Activated T-cell treated with anti-CD3 and anti-CD28 coated beads, Interleukin-2, amount 50 U/mL, for 72 hours (primary cell): Measurements from ENCODE around the gene USP51. TPM values are rescaled to one million over a fixed set of nuclear protein-coding genes. Genes with fewer than 3 reads are reported as not detected.
"Not testable (repeated sequence)": the region's sequence is repeated elsewhere in the genome, so short reads cannot be mapped to it uniquely, and the experiment has no call there.

ENCODE experiments used
- ATAC-seq, 2 donors: fragments of 150-1000 bp; cut with Tn5 transposase; replicated peaks in 1 of 2; 2 replicates each; pipeline ENCODE4 v1.10.0; 2021; ENCODE audit warnings: moderate library complexity in 2 of 2, mild to moderate bottlenecking in 1 of 2
- DNase-seq, 2 donors: peaks; one replicate each; pipeline ENCODE4 v3.0.0; 2021 to 2022; ENCODE audit warnings: mixed read lengths in 1 of 2
- H3K27ac Mint-ChIP-seq: one replicate; pipeline ENCODE4 v1.8.0; 2022; ENCODE audit warnings: mild to moderate bottlenecking, moderate library complexity, mixed read lengths
- H3K27me3 Mint-ChIP-seq: one replicate; pipeline ENCODE4 v1.8.0; 2022; ENCODE audit warnings: low read depth, mixed read lengths
- H3K36me3 Mint-ChIP-seq, 2 donors: one replicate each; pipeline ENCODE4 v1.8.0; 2022; ENCODE audit warnings: mixed read lengths in 2 of 2, mild to moderate bottlenecking in 1 of 2; ENCODE audit not compliant: insufficient read depth in 2 of 2
- H3K4me1 Mint-ChIP-seq: one replicate; pipeline ENCODE4 v1.8.0; 2022; ENCODE audit warnings: low read depth, mixed read lengths
- H3K4me3 Mint-ChIP-seq, 2 donors: one replicate each; pipeline ENCODE4 v1.8.0; 2022; ENCODE audit warnings: mild to moderate bottlenecking in 2 of 2, mixed read lengths in 2 of 2, moderate library complexity in 2 of 2
- H3K9me3 Mint-ChIP-seq, 2 donors: one replicate each; pipeline ENCODE4 v1.8.0; 2022; ENCODE audit warnings: mixed read lengths in 2 of 2
- total RNA-seq, 2 donors: library from RNA; stranded (reverse); gene quantifications; one replicate each; pipeline ENCODE4 v1.2.3, GENCODE V29; 2022

USP51 gene
- 1 to 10 TPM; 2.2 to 2.7 TPM for total RNA-seq

DNA sequence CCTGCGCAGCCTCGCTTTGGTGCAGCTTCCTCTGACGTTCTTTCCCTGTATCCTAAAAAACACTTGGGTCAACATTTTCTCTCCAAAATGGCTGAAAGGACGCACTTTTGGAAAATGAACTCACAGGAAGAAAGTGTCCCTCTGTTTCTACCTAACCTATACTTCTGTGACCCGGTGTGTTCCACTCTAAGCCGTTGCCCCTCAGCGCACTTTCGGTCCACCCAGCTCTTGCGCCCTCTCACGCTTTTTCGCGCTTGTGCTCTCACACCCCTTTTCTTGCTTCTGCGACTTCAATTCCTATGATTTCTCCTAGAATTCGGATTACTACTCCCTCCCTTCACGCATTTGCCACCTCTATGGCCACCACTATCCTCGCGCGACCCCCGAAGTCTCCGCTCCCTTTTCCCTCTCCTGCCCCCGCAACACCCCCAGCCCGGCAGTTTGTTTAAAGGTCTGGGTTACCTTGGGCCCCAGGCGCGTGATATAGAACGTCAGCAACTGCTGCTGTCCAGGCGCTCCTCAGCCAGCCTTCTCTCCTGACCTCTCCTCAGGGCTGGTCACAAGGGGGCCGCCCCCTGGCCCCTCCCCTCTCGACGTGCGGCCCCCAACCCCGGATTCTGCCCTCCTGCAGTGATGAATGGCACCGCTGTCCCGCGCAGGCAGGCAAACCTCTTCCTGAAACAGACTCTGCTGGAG, at the start of gene USP51:
USP51 (minus strand) TSS at position 535 of the 696 bp plus-strand sequence. CDS start 909 bp downstream, outside the sequence.
- ATAC-seq = peak; percentile 55 to 61
- Mint-ChIP-seq H3K27ac (peak within 1 kb of the TSS; percentile 88), H3K9me3 (no peaks in the 10 kb centered on the region), H3K27me3 (no peaks in the 10 kb centered on the region), H3K4me1 (peaks cover 5% of the 10 kb centered on the region), H3K36me3 (peaks cover 0 to 2% of the 10 kb centered on the region in 2 donors), H3K4me3 (peak within 1 kb of the TSS; percentile 94 to 96)
- peak in 1 of 2 donors; percentile 30 for DNase-seq

GRCh38 chrX:55524487-55524886, 34.8 kb upstream of the USP51 start:
- Mint-ChIP-seq H3K27me3 (peaks cover 26% of the 10 kb centered on the region), H3K4me1 (no peaks in the 10 kb centered on the region)

DNA sequence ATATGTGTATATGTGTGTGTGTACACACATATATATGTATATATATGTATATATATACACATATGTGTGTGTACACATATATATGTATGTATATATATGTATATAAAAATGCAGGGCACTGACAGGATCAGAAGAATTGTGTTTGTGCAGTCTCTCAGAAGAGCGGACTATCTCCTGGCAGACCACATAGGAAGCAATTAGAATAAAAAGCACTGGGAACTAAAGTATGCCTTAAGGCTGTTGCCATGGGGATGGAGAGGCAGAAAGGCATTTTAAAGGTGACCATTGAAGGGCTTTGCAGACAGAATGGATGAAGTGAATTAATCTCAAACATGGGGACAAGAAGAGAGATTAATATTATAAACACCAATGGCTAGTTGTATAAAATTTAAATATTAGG, 33.7 kb upstream of the USP51 start:
- no peaks in the 10 kb centered on the region for H3K4me1 Mint-ChIP-seq
- H3K9me3 Mint-ChIP-seq = no peaks in the 10 kb centered on the region
- DNase-seq (no peak), ATAC-seq (no peak)
- peaks cover 26% of the 10 kb centered on the region for H3K27me3 Mint-ChIP-seq
- H3K36me3 Mint-ChIP-seq = no peaks in the 10 kb centered on the region
- H3K4me3 Mint-ChIP-seq = no peak overlapping the region
- no peak overlapping the region for H3K27ac Mint-ChIP-seq

More at GRCh38 chrX:55524487-55524886, 34.8 kb upstream of the USP51 start:
- no peaks in the 10 kb centered on the region for H3K36me3 Mint-ChIP-seq
- ATAC-seq (no peak), DNase-seq (no peak)
- H3K4me3 Mint-ChIP-seq = no peak overlapping the region
- no peak overlapping the region for H3K27ac Mint-ChIP-seq
- H3K9me3 Mint-ChIP-seq = no peaks in the 10 kb centered on the region

GRCh38 chrX:55522596-55523276, 33.1 kb upstream of the USP51 start:
- H3K27me3 Mint-ChIP-seq = peaks cover 26% of the 10 kb centered on the region
- H3K36me3 Mint-ChIP-seq = no peaks in the 10 kb centered on the region
- ATAC-seq (no peak), DNase-seq (no peak)
- no peaks in the 10 kb centered on the region for H3K4me1 Mint-ChIP-seq
- no peak overlapping the region for H3K4me3 Mint-ChIP-seq
- no peaks in the 10 kb centered on the region for H3K9me3 Mint-ChIP-seq
- no peak overlapping the region for H3K27ac Mint-ChIP-seq

- no peak for ATAC-seq
- Mint-ChIP-seq H3K4me1 (no peaks in the 10 kb centered on the region), H3K9me3 (no peaks in the 10 kb centered on the region), H3K36me3 (no peaks in the 10 kb centered on the region), H3K27me3 (peaks cover 18% of the 10 kb centered on the region), H3K4me3 (no peak overlapping the region), H3K27ac (no peak overlapping the region)
- no peak for DNase-seq
Observed at GRCh38 chrX:55521687-55522086, 32.0 kb upstream of the USP51 start.

GRCh38 chrX:55516794-55517481, 27.3 kb upstream of the USP51 start:
- not testable (repeated sequence) for DNase-seq, H3K9me3 Mint-ChIP-seq, H3K27ac Mint-ChIP-seq, H3K4me3 Mint-ChIP-seq, H3K27me3 Mint-ChIP-seq, H3K36me3 Mint-ChIP-seq, H3K4me1 Mint-ChIP-seq
- peak in 1 of 2 donors; percentile 30 for ATAC-seq

GRCh38 chrX:55513045-55513737, 23.5 kb upstream of the USP51 start:
- not testable (repeated sequence) for H3K27ac Mint-ChIP-seq, H3K36me3 Mint-ChIP-seq, H3K4me3 Mint-ChIP-seq, DNase-seq, H3K27me3 Mint-ChIP-seq, H3K9me3 Mint-ChIP-seq, H3K4me1 Mint-ChIP-seq
- ATAC-seq = peak in 1 of 2 donors; percentile 42

GRCh38 chrX:55508410-55509152, 18.9 kb upstream of the USP51 start:
- H3K27ac Mint-ChIP-seq, H3K27me3 Mint-ChIP-seq, DNase-seq, H3K9me3 Mint-ChIP-seq, H3K4me1 Mint-ChIP-seq, H3K4me3 Mint-ChIP-seq, H3K36me3 Mint-ChIP-seq: not testable (repeated sequence)
- ATAC-seq = peak; percentile 57 to 69

- H3K4me3 Mint-ChIP-seq, H3K27ac Mint-ChIP-seq, H3K4me1 Mint-ChIP-seq, H3K27me3 Mint-ChIP-seq, H3K9me3 Mint-ChIP-seq, H3K36me3 Mint-ChIP-seq, DNase-seq: not testable (repeated sequence)
- ATAC-seq = peak; percentile 29 to 42
Observed at GRCh38 chrX:55507699-55508098, 18.1 kb upstream of the USP51 start.

DNA sequence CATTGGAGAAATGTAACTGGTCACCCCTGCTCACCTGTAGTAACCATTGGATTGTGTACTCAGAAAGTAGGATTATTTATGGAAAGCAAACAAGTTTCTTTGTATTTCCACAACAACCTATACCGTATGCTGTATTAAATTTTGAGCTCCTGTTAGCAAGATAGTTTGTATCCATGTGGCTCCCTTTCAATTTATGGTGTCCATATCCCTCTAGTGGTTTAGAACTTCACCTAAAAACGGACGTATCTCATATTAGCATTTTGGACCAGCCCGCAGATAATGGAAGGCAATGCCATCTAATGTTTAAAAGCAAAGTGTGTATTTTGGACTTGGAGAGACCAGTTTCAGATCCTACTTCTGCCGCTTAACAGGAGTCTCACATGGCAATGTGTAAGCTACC, 17.4 kb upstream of the USP51 start:
- H3K9me3 Mint-ChIP-seq, H3K36me3 Mint-ChIP-seq, H3K4me1 Mint-ChIP-seq, ATAC-seq, H3K27me3 Mint-ChIP-seq, H3K27ac Mint-ChIP-seq, H3K4me3 Mint-ChIP-seq, DNase-seq: not testable (repeated sequence)

DNA sequence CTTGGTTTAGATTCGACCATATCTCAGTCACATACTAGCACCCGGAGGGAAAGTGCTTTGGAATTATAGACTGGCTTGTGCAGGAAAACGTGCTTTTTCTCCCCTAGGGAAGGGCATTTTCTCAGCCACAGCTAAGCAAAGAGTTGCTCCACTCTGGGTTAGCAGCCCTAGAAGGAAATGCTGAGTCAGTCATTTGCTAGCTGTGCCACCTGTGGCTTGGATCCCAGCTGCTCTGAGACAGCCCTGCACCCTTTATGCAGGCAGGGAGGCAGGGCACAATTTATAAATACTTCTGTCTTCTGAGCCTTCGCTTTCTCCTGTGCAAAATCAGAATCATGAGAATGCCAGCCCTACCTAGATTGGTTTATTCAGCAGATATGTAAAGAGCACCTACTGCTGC, 1.3 kb upstream of the USP51 start:
- DNase-seq (no peak), ATAC-seq (no peak)
- H3K36me3 Mint-ChIP-seq = peaks cover 0 to 2% of the 10 kb centered on the region in 2 donors
- H3K9me3 Mint-ChIP-seq = no peaks in the 10 kb centered on the region
- H3K27ac Mint-ChIP-seq = no peak overlapping the region
- no peaks in the 10 kb centered on the region for H3K27me3 Mint-ChIP-seq
- H3K4me3 Mint-ChIP-seq = peak overlapping the region in 1 of 2 donors; percentile 55
- H3K4me1 Mint-ChIP-seq = peaks cover 5% of the 10 kb centered on the region

DNA sequence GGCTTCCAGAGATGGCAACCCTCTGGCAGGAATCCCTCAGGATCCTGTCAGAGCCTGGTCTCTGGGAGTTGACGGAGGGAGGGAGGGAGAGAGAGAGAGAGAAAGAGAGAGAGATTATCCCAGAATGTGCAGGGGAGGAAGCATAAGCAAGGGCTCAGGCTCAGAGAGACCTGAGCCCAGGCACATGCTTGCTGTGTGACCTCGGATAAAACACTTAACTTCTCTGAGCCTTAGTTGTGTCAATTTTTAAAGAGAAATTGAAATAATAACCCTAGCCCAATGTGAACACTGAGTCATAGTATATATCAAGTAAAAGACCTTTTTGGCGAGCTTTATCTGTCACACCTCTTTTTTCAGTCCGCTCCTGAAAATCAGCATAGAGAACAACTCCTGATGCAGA, 473 bp upstream of the USP51 start:
- H3K4me3 Mint-ChIP-seq = peak overlapping the region; percentile 94 to 96
- no peaks in the 10 kb centered on the region for H3K9me3 Mint-ChIP-seq
- no peak overlapping the region for H3K27ac Mint-ChIP-seq
- peaks cover 5% of the 10 kb centered on the region for H3K4me1 Mint-ChIP-seq
- no peaks in the 10 kb centered on the region for H3K27me3 Mint-ChIP-seq
- peaks cover 0 to 2% of the 10 kb centered on the region in 2 donors for H3K36me3 Mint-ChIP-seq
- no peak for ATAC-seq
- no peak for DNase-seq
